Mesenchymal stem cell (in vitro differentiated cells and primary cell): ENCODE results near the gene DGKG.

Experiments used
- DNase-seq: peaks from one replicate; pipeline ENCODE4 v3.0.0-alpha.2; 2013
- H2AFZ ChIP-seq: one replicate; pipeline ENCODE4 v1.6.1; 2013; ENCODE audit warnings: low read depth, mild to moderate bottlenecking, control low read depth, inconsistent platforms, low read length, moderate library complexity
- H2AK5ac ChIP-seq: 2 replicates; pipeline ENCODE4 v1.6.1; 2013; ENCODE audit warnings: low read length, moderate library complexity, mild to moderate bottlenecking, inconsistent platforms; ENCODE audit not compliant: severe bottlenecking
- H2BK120ac ChIP-seq: one replicate; pipeline ENCODE4 v1.6.1; 2013; ENCODE audit warnings: low read depth, mild to moderate bottlenecking, inconsistent platforms, low read length, moderate library complexity
- H2BK12ac ChIP-seq, 2 experiments: one replicate each; pipeline ENCODE4 v1.6.1; 2013; ENCODE audit warnings: inconsistent platforms in 2 of 2, low read length in 2 of 2, mild to moderate bottlenecking in 2 of 2, moderate library complexity in 2 of 2, control low read depth in 1 of 2
- H2BK15ac ChIP-seq: one replicate; pipeline ENCODE4 v1.6.1; 2013; ENCODE audit warnings: mild to moderate bottlenecking, low read depth, inconsistent platforms; ENCODE audit not compliant: poor library complexity, severe bottlenecking
- H2BK5ac ChIP-seq: 2 replicates; pipeline ENCODE4 v1.6.1; 2013; ENCODE audit warnings: low read depth, mild to moderate bottlenecking, low read length, control low read depth, inconsistent platforms; ENCODE audit not compliant: poor library complexity, severe bottlenecking
- H3K14ac ChIP-seq, 2 experiments: one replicate each; pipeline ENCODE4 v1.6.1; 2013; ENCODE audit warnings: inconsistent platforms in 2 of 2, low read length in 2 of 2, control low read depth in 1 of 2, mild to moderate bottlenecking in 1 of 2, moderate library complexity in 1 of 2
- H3K18ac ChIP-seq, 2 experiments: one replicate each; pipeline ENCODE4 v1.6.1; 2013; ENCODE audit warnings: inconsistent platforms in 2 of 2, low read length in 2 of 2, control low read depth in 1 of 2, low read depth in 1 of 2, mild to moderate bottlenecking in 1 of 2
- H3K23ac ChIP-seq, 2 experiments: one replicate each; pipeline ENCODE4 v1.6.1; 2013; ENCODE audit warnings: inconsistent platforms in 2 of 2, low read length in 2 of 2, mild to moderate bottlenecking in 2 of 2, moderate library complexity in 2 of 2, control low read depth in 1 of 2
- H3K27ac ChIP-seq: 2 replicates; pipeline ENCODE4 v1.5.1; 2013; ENCODE audit warnings: mild to moderate bottlenecking, moderate library complexity, low read length, control low read depth, inconsistent platforms; ENCODE audit not compliant: poor library complexity, severe bottlenecking
- H3K27me3 ChIP-seq, 2 experiments: 2 replicates each; pipeline versions ENCODE4 v1.6.1 to v1.7.0; 2013; ENCODE audit warnings: low read length in 2 of 2, mild to moderate bottlenecking in 2 of 2, moderate library complexity in 2 of 2, control low read depth in 1 of 2, inconsistent platforms in 1 of 2; ENCODE audit not compliant: control insufficient read depth in 1 of 2, insufficient read depth in 1 of 2
- H3K36me3 ChIP-seq, 2 experiments: 2 replicates each; pipeline versions ENCODE4 v1.6.1 to v1.7.0; 2013; ENCODE audit warnings: low read length in 2 of 2, control low read depth in 1 of 2, inconsistent platforms in 1 of 2, low read depth in 1 of 2, mild to moderate bottlenecking in 1 of 2; ENCODE audit not compliant: insufficient read depth in 2 of 2, control insufficient read depth in 1 of 2
- H3K4ac ChIP-seq, 2 experiments: one replicate each; pipeline ENCODE4 v1.6.1; 2013; ENCODE audit warnings: inconsistent platforms in 2 of 2, low read length in 2 of 2, mild to moderate bottlenecking in 2 of 2, moderate library complexity in 2 of 2, control low read depth in 1 of 2, low read depth in 1 of 2
- H3K4me1 ChIP-seq: 2 replicates; pipeline ENCODE4 v1.6.1; 2013; ENCODE audit warnings: low read depth, low read length, control low read depth; ENCODE audit not compliant: control insufficient read depth, insufficient read depth
- H3K4me2 ChIP-seq: 2 replicates; pipeline ENCODE4 v1.6.1; 2013; ENCODE audit warnings: low read length, mild to moderate bottlenecking, inconsistent platforms; ENCODE audit not compliant: poor library complexity, severe bottlenecking
- H3K4me3 ChIP-seq, 2 experiments: 2 replicates each; pipeline versions ENCODE4 v1.5.1 to v1.7.0; 2013; ENCODE audit warnings: low read length in 2 of 2, mild to moderate bottlenecking in 2 of 2, control low read depth in 1 of 2, low read depth in 1 of 2; ENCODE audit not compliant: insufficient read depth in 1 of 2
- H3K79me1 ChIP-seq: replicated peaks from 2 replicates; pipeline ENCODE4 v1.6.1; 2013; ENCODE audit warnings: mild to moderate bottlenecking, control low read depth, low read length, inconsistent platforms; ENCODE audit not compliant: poor library complexity, severe bottlenecking
- H3K9ac ChIP-seq: 2 replicates; pipeline ENCODE4 v1.7.0; 2013; ENCODE audit warnings: mild to moderate bottlenecking, low read length, moderate library complexity
- H3K9me3 ChIP-seq: 2 replicates; pipeline ENCODE4 v1.7.0; 2013; ENCODE audit warnings: mild to moderate bottlenecking, low read length; ENCODE audit not compliant: control insufficient read depth
- H4K8ac ChIP-seq: one replicate; pipeline ENCODE4 v1.6.1; 2013; ENCODE audit warnings: inconsistent platforms, mild to moderate bottlenecking, low read length, moderate library complexity
- H4K91ac ChIP-seq: one replicate; pipeline ENCODE4 v1.6.1; 2013; ENCODE audit warnings: mild to moderate bottlenecking, low read length, inconsistent platforms
- WGBS: methylation state at CpG from one replicate; pipeline ENCODE4 v1.1.7; 2013; ENCODE audit warnings: mixed read lengths; 5-methylcytosine and 5-hydroxymethylcytosine counted together

DGKG gene

DNA sequence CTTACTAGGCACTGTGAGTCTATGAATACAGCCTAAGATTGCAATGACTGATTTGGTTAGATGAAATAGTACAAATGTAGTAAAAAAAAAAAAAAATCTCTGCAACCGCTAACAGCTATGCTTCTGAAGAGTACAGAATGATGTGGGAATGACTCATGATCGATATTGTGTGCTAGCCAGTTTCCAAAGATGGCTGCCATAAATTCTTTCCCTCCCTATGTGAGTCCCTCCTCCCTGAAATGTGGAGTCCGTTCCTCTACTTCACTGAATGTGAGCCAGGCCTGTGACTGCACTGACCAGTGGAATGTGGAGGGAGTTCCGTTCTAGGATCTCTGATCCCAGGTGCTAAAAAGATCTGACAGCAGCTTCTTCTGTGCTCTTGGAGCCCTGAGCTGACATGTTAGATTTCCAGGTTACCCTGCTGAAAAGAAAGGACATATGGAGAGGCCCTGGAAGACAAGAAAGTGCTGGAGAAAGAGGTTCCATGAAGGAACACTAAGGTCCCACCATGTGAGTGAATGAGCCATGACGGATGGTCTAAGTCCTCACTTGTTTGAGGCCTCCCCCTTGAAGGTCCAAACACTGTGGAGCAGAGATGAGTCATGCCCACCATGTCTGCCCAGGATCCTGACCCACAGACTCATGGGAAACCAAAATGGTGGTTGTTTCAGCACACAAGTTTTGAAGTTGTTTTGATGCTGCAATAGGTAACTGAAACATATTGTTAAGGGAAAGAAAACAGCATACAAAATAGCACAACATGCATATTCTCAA is 46.3 kb downstream of the DGKG start:
- Histone ChIP-seq H3K27me3 (peaks cover 21 to 64% of the 10 kb centered on the region in 2 experiments), H3K79me1 (no peaks in the 10 kb centered on the region), H2BK120ac (no peak overlapping the region), H2BK15ac (no peak overlapping the region), H3K4me3 (no peak overlapping the region), H3K9me3 (no peaks in the 10 kb centered on the region), H3K18ac (no peak overlapping the region), H2BK12ac (no peak overlapping the region), H2BK5ac (no peak overlapping the region), H3K4ac (no peak overlapping the region), H3K9ac (no peak overlapping the region), H2AFZ (no peak overlapping the region), H3K14ac (no peak overlapping the region), H4K91ac (no peak overlapping the region), H3K4me1 (no peaks in the 10 kb centered on the region), H3K4me2 (no peak overlapping the region), H3K23ac (no peak overlapping the region), H3K27ac (no peak overlapping the region), H2AK5ac (no peak overlapping the region), H3K36me3 (no peaks in the 10 kb centered on the region), H4K8ac (no peak overlapping the region)
- DNase-seq, result no peak
- WGBS, result 91% methylated on average over 5 of the region's 5 CpGs

DNA sequence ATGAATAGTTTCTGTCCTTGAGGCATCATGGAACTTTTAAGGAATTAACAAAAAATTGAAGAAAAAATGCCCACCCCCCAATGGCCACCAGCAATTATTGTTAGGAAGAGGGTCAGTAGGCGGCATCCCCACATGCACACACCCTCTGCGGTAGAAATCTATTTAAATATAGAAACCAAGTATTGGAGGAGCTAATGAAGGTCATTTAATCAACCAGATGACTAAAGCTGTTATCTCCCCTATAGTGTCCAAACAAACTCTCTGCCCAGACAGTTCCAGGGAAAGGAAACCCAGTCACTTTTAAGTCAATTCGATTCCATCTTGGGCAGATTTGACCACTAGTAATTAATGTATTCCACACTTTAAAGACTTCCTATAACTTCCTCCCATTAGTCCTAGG is 47.1 kb downstream of the DGKG start:
- Histone ChIP-seq H2AK5ac (no peak overlapping the region), H3K23ac (no peak overlapping the region), H4K91ac (no peak overlapping the region), H2BK15ac (no peak overlapping the region), H2BK12ac (no peak overlapping the region), H3K4ac (no peak overlapping the region), H3K27me3 (peaks cover 18 to 63% of the 10 kb centered on the region in 2 experiments), H4K8ac (no peak overlapping the region), H3K27ac (no peak overlapping the region), H3K4me2 (no peak overlapping the region), H3K79me1 (no peaks in the 10 kb centered on the region), H3K9me3 (no peaks in the 10 kb centered on the region), H3K18ac (no peak overlapping the region), H3K9ac (no peak overlapping the region), H2AFZ (no peak overlapping the region), H3K4me1 (no peaks in the 10 kb centered on the region), H3K14ac (no peak overlapping the region), H2BK120ac (no peak overlapping the region), H3K36me3 (no peaks in the 10 kb centered on the region), H3K4me3 (no peak overlapping the region), H2BK5ac (no peak overlapping the region)
- 83% methylated on average over 1 of the region's 3 CpGs for WGBS
- no peak for DNase-seq

DNA sequence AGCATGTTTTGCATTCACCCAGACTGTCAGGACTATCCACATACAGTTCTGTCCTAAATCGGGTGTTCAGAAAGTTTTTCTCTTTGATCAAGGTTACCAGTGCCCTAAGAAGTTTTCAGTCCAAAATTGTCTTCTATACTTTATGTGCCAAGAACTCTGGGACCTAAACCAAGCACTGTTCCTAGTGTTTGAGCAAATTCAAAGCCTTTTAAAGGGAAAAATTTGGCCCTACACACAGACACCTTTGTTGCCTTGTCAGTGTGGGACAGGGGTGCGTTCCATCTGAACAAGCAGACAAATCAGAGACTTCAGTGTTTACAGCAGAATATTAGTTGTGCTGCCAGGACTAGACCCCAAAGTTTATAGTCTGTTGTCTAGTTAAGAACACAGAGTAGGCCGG is 50.6 kb downstream of the DGKG start:
- H3K79me1 ChIP-seq, result no peaks in the 10 kb centered on the region
- H3K4ac ChIP-seq, result no peak overlapping the region
- DNase-seq, result no peak
- H4K91ac ChIP-seq, result no peak overlapping the region
- no peak overlapping the region for H2BK5ac ChIP-seq
- H2BK15ac ChIP-seq, result no peak overlapping the region
- H3K9me3 ChIP-seq, result no peaks in the 10 kb centered on the region
- H3K18ac ChIP-seq, result no peak overlapping the region
- no peak overlapping the region for H3K9ac ChIP-seq
- no peak overlapping the region for H3K4me2 ChIP-seq
- H3K27me3 ChIP-seq, result peaks cover 13 to 52% of the 10 kb centered on the region in 2 experiments
- 97% methylated on average over 2 of the region's 3 CpGs for WGBS
- H3K14ac ChIP-seq, result no peak overlapping the region
- no peaks in the 10 kb centered on the region for H3K36me3 ChIP-seq
- H3K4me1 ChIP-seq, result no peaks in the 10 kb centered on the region
- no peak overlapping the region for H3K4me3 ChIP-seq
- H2BK120ac ChIP-seq, result no peak overlapping the region
- H2BK12ac ChIP-seq, result no peak overlapping the region
- no peak overlapping the region for H3K27ac ChIP-seq
- no peak overlapping the region for H2AK5ac ChIP-seq
- H3K23ac ChIP-seq, result no peak overlapping the region
- H4K8ac ChIP-seq, result no peak overlapping the region
- no peak overlapping the region for H2AFZ ChIP-seq

DNA sequence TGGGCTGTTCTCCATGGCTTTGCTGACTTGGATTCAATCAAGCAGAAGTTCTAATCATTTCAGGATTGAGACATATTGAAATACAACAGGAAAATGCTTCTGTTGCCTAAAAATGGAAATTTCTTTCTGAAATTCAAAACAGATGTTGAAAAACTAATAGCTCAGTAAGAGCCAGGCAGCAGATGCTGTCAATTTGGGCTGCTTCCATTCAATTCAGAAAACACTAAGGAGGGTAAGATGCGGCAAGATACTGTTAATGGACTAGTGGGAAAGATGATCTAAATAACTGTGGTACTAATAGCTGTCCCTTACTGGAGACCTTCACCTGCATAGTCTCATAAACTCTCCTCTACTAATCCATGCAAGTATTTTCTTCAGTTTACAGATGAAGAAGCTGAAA is 53.5 kb downstream of the DGKG start:
- Histone ChIP-seq H2AK5ac (no peak overlapping the region), H3K9me3 (no peaks in the 10 kb centered on the region), H2BK120ac (no peak overlapping the region), H3K4me3 (no peak overlapping the region), H2BK15ac (no peak overlapping the region), H3K9ac (no peak overlapping the region), H3K27me3 (peaks cover 42 to 77% of the 10 kb centered on the region in 2 experiments), H4K91ac (no peak overlapping the region), H2AFZ (no peak overlapping the region), H3K23ac (no peak overlapping the region), H2BK5ac (no peak overlapping the region), H3K18ac (no peak overlapping the region), H3K36me3 (no peaks in the 10 kb centered on the region), H3K27ac (no peak overlapping the region), H2BK12ac (no peak overlapping the region), H4K8ac (no peak overlapping the region), H3K4ac (no peak overlapping the region), H3K4me1 (peaks cover 3% of the 10 kb centered on the region), H3K79me1 (no peaks in the 10 kb centered on the region), H3K14ac (no peak overlapping the region), H3K4me2 (no peak overlapping the region)
- DNase-seq, result no peak
- WGBS, result no CpG with 5 or more reads among the region's 1 CpG
